K562 (cell line): ENCODE data around the gene ASPHD1. TPM values are rescaled to one million over a fixed set of nuclear protein-coding genes. Genes with fewer than 3 reads are reported as not detected.

Experiments used
- BMI1 ChIP-seq: fragments of 150-350 bp; IDR thresholded peaks from 2 replicates; pipeline ENCODE4 v1.6.1; 2014; ENCODE audit warnings: low read length
- CBFB ChIP-seq: sonication (generic); formaldehyde crosslinking; IDR thresholded peaks from 2 replicates; pipeline ENCODE4 v1.4.0; 2020; ENCODE audit warnings: mild to moderate bottlenecking, missing genetic modification reagents
- EP400 ChIP-seq: fragments of 450-650 bp; IDR thresholded peaks from 2 replicates; pipeline ENCODE4 v1.6.1; 2017; ENCODE audit warnings: antibody characterized with exemption, mild to moderate bottlenecking, moderate library complexity
- NCOA1 ChIP-seq: fragments of 450-650 bp; IDR thresholded peaks from 2 replicates; pipeline ENCODE4 v1.6.1; 2016; ENCODE audit warnings: low read depth
- NEUROD1 ChIP-seq: fragments of 150-350 bp; IDR thresholded peaks from 2 replicates; pipeline ENCODE4 v1.6.1; 2014; ENCODE audit warnings: borderline replicate concordance, low read length, low read depth; ENCODE audit not compliant: partially characterized antibody
- NR4A1 ChIP-seq, 2 experiments: fragments of 250-450 bp in 1 of 2; fragments of 450-650 bp in 1 of 2; sonication (Bioruptor Pico) in 1 of 2; IDR thresholded peaks; 2 replicates each; pipeline versions ENCODE4 v1.4.0 to v1.6.1; 2016 to 2020; ENCODE audit warnings: mild to moderate bottlenecking in 2 of 2, missing compliant biosample characterization in 1 of 2, missing genetic modification characterization in 1 of 2, moderate library complexity in 1 of 2
- TBP ChIP-seq: optimal IDR thresholded peaks from 2 replicates; pipeline ENCODE3; 2011; ENCODE audit warnings: low read depth, low read length, improper control_type of control experiment
- polyA plus RNA-seq, 8 experiments: library from polyadenylated mRNA; depleted of rRNA in 4 of 8; stranded (reverse) in 5 of 8; unstranded in 3 of 8; fragments of >200 nt; fragmentation: Nextera tagmentation in 2 of 8; fragmentation: Illumina TruSeq in 1 of 8; extraction: Ambion mirVana in 2 of 8; extraction: Trizol in 1 of 8; gene quantifications; 2 replicates each; pipeline versions ENCODE4 v1.2.1 to v1.2.3, GENCODE V29; 2011 to 2014; ENCODE audit warnings: inconsistent platforms in 1 of 8, missing spikeins in 1 of 8
- total RNA-seq, 7 experiments: library from RNA; depleted of rRNA in 6 of 7; stranded (reverse); fragments of >200 nt in 6 of 7; fragmentation: Illumina TruSeq in 2 of 7; extraction: Trizol in 2 of 7; gene quantifications; 2 replicates each; pipeline versions ENCODE4 v1.2.1 to v1.2.3, GENCODE V29; 2011 to 2021; ENCODE audit warnings: low replicate concordance in 1 of 7
- TF ChIP-seq, protein P1 (sequence below): fragments of 250-450 bp; sonication (Bioruptor Pico); IDR thresholded peaks from 2 replicates; pipeline ENCODE4 v1.4.0; 2020
- TF ChIP-seq, protein P2 (sequence below): fragments of 250-450 bp; sonication (Bioruptor Pico); IDR thresholded peaks from 2 replicates; pipeline ENCODE4 v1.4.0; 2020; ENCODE audit warnings: mild to moderate bottlenecking, moderate library complexity
- TF ChIP-seq, protein P3 (sequence below): sonication (generic); formaldehyde crosslinking; IDR thresholded peaks from 2 replicates; pipeline ENCODE4 v1.8.1; 2023; ENCODE audit warnings: mild to moderate bottlenecking, missing genetic modification reagents
- TF ChIP-seq, protein P4 (sequence below): fragments of 450-650 bp; formaldehyde crosslinking; IDR thresholded peaks from 2 replicates; pipeline ENCODE4 v1.4.0; 2022; ENCODE audit warnings: missing genetic modification characterization

Gene ASPHD1
- total and polyA plus RNA-seq, 9 of the 15 experiments (the other 6 are each of a cell fraction or from before 2014, with no cell fraction given): 0.03 to 0.70 (median 0.24) TPM; not detected in 5

DNA sequence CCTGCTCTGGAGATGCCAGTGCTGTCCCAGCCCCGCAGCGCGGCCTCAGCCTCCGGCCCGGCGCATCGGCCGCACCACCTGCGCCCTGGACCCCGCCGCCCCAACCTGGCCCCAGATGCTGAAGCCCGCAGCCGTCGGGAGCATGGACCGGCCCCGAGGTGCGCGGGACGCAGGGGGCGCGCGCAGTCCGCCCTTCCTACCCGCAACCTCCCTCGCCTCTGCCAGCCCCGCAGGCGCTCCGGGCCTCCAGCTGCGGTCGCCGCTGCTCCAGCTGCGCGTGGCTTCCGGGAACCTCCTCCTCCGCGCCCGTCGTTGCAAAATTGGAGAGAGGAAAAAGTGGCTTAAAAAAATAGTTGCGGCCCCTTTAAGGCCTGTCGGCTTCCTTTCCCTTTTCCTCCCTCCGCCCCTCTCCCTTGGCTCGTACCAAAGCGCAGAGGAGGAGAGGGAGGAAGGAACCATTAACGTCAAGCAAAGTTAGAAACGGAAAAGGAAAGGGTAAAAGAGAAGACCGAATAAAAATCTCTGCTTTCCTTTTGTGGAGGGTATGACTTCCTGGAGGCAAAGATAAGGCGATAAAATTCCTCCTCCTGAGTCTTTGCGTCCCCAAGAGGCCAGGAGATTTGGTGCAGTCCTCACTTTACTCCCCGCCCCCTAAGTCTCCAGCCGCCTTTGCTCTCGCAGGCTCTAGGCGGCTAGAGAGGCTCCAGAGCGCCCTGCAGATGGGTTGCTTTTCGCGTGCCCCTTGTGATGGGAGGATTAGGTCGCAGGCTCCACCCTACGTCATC lies 37.2 kb upstream of the ASPHD1 start, which contains the start of gene CDIPT (continued):
- TF ChIP-seq NR4A1 (CRISPR knock-in tag; IDR thresholded peaks at IDR 0.05) (no peak), NR4A1 (tag; IDR thresholded peaks at IDR 0.05) (no peak), TBP (peak; percentile 53), NEUROD1 (peak; percentile 56), EP400 (no peak; the same call in none of the 2 replicates), BMI1 (no peak), NCOA1 (no peak), CBFB (CRISPR knock-in tag) (no peak)
- TF ChIP-seq, protein P1, sequence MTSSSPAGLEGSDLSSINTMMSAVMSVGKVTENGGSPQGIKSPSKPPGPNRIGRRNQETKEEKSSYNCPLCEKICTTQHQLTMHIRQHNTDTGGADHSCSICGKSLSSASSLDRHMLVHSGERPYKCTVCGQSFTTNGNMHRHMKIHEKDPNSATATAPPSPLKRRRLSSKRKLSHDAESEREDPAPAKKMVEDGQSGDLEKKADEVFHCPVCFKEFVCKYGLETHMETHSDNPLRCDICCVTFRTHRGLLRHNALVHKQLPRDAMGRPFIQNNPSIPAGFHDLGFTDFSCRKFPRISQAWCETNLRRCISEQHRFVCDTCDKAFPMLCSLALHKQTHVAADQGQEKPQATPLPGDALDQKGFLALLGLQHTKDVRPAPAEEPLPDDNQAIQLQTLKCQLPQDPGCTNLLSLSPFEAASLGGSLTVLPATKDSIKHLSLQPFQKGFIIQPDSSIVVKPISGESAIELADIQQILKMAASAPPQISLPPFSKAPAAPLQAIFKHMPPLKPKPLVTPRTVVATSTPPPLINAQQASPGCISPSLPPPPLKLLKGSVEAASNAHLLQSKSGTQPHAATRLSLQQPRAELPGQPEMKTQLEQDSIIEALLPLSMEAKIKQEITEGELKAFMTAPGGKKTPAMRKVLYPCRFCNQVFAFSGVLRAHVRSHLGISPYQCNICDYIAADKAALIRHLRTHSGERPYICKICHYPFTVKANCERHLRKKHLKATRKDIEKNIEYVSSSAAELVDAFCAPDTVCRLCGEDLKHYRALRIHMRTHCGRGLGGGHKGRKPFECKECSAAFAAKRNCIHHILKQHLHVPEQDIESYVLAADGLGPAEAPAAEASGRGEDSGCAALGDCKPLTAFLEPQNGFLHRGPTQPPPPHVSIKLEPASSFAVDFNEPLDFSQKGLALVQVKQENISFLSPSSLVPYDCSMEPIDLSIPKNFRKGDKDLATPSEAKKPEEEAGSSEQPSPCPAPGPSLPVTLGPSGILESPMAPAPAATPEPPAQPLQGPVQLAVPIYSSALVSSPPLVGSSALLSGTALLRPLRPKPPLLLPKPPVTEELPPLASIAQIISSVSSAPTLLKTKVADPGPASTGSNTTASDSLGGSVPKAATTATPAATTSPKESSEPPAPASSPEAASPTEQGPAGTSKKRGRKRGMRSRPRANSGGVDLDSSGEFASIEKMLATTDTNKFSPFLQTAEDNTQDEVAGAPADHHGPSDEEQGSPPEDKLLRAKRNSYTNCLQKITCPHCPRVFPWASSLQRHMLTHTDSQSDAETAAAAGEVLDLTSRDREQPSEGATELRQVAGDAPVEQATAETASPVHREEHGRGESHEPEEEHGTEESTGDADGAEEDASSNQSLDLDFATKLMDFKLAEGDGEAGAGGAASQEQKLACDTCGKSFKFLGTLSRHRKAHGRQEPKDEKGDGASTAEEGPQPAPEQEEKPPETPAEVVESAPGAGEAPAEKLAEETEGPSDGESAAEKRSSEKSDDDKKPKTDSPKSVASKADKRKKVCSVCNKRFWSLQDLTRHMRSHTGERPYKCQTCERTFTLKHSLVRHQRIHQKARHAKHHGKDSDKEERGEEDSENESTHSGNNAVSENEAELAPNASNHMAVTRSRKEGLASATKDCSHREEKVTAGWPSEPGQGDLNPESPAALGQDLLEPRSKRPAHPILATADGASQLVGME: peak; percentile 36; the same call in 1 of the 2 replicates
- TF ChIP-seq, protein P2, sequence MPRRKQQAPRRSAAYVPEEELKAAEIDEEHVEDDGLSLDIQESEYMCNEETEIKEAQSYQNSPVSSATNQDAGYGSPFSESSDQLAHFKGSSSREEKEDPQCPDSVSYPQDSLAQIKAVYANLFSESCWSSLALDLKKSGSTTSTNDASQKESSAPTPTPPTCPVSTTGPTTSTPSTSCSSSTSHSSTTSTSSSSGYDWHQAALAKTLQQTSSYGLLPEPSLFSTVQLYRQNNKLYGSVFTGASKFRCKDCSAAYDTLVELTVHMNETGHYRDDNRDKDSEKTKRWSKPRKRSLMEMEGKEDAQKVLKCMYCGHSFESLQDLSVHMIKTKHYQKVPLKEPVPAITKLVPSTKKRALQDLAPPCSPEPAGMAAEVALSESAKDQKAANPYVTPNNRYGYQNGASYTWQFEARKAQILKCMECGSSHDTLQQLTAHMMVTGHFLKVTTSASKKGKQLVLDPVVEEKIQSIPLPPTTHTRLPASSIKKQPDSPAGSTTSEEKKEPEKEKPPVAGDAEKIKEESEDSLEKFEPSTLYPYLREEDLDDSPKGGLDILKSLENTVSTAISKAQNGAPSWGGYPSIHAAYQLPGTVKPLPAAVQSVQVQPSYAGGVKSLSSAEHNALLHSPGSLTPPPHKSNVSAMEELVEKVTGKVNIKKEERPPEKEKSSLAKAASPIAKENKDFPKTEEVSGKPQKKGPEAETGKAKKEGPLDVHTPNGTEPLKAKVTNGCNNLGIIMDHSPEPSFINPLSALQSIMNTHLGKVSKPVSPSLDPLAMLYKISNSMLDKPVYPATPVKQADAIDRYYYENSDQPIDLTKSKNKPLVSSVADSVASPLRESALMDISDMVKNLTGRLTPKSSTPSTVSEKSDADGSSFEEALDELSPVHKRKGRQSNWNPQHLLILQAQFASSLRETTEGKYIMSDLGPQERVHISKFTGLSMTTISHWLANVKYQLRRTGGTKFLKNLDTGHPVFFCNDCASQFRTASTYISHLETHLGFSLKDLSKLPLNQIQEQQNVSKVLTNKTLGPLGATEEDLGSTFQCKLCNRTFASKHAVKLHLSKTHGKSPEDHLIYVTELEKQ (CRISPR knock-in tag): no peak
- TF ChIP-seq, protein P3, sequence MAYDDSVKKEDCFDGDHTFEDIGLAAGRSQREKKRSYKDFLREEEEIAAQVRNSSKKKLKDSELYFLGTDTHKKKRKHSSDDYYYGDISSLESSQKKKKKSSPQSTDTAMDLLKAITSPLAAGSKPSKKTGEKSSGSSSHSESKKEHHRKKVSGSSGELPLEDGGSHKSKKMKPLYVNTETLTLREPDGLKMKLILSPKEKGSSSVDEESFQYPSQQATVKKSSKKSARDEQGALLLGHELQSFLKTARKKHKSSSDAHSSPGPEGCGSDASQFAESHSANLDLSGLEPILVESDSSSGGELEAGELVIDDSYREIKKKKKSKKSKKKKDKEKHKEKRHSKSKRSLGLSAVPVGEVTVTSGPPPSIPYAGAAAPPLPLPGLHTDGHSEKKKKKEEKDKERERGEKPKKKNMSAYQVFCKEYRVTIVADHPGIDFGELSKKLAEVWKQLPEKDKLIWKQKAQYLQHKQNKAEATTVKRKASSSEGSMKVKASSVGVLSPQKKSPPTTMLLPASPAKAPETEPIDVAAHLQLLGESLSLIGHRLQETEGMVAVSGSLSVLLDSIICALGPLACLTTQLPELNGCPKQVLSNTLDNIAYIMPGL: no peak; the same call in 1 of the 2 replicates
- TF ChIP-seq, protein P4, sequence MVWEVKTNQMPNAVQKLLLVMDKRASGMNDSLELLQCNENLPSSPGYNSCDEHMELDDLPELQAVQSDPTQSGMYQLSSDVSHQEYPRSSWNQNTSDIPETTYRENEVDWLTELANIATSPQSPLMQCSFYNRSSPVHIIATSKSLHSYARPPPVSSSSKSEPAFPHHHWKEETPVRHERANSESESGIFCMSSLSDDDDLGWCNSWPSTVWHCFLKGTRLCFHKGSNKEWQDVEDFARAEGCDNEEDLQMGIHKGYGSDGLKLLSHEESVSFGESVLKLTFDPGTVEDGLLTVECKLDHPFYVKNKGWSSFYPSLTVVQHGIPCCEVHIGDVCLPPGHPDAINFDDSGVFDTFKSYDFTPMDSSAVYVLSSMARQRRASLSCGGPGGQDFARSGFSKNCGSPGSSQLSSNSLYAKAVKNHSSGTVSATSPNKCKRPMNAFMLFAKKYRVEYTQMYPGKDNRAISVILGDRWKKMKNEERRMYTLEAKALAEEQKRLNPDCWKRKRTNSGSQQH (CRISPR knock-in tag): no peak
